Thyroid gland (tissue), 4 donors: ENCODE measurements around the gene RNF144A.

Source experiments
- POLR2A ChIP-seq, 2 donors: fragments of 450-650 bp; IDR thresholded peaks; one replicate each; pipeline ENCODE4 v1.6.1; 2017; ENCODE audit warnings: antibody characterized with exemption in 2 of 2, mild to moderate bottlenecking in 2 of 2, moderate library complexity in 1 of 2
- TF ChIP-seq, protein P1 (sequence below), 6 experiments: fragments of 200-600 bp in 3 of 6; fragments of 450-650 bp in 3 of 6; sonication (generic) in 3 of 6; IDR thresholded peaks; one replicate each; pipeline ENCODE4 v1.5.1; 2016 to 2019; ENCODE audit warnings: antibody characterized with exemption in 6 of 6, mild to moderate bottlenecking in 2 of 6, inconsistent platforms in 1 of 6, moderate library complexity in 1 of 6

- TF ChIP-seq, protein P1, sequence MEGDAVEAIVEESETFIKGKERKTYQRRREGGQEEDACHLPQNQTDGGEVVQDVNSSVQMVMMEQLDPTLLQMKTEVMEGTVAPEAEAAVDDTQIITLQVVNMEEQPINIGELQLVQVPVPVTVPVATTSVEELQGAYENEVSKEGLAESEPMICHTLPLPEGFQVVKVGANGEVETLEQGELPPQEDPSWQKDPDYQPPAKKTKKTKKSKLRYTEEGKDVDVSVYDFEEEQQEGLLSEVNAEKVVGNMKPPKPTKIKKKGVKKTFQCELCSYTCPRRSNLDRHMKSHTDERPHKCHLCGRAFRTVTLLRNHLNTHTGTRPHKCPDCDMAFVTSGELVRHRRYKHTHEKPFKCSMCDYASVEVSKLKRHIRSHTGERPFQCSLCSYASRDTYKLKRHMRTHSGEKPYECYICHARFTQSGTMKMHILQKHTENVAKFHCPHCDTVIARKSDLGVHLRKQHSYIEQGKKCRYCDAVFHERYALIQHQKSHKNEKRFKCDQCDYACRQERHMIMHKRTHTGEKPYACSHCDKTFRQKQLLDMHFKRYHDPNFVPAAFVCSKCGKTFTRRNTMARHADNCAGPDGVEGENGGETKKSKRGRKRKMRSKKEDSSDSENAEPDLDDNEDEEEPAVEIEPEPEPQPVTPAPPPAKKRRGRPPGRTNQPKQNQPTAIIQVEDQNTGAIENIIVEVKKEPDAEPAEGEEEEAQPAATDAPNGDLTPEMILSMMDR (IDR thresholded peaks at IDR 0.05): no peak
- TF ChIP-seq POLR2A (IDR thresholded peaks at IDR 0.05): no peak
Observed at GRCh38 chr2:7007488-7007845, 90.3 kb downstream of the RNF144A start.
